B cell (primary cell): ENCODE results near the gene TRIM25. TPM values are rescaled to one million over a fixed set of nuclear protein-coding genes. Genes with fewer than 3 reads are reported as not detected.

Experiments
- ATAC-seq: fragments of 200-7000 bp; cut with Tn5 transposase; one replicate; pipeline ENCODE4 v1.10.0; 2021; ENCODE audit warnings: low read depth, mild to moderate bottlenecking, moderate number of reproducible peaks, moderate library complexity
- CTCF ChIA-PET: fragments of 350-600 bp; sonication (Branson Sonifier 250); formaldehyde crosslinking; loops from one replicate; lab custom pipeline; 2021; ENCODE audit warnings: antibody characterized with exemption, inconsistent platforms; lab: Charles Lee
- POLR2A ChIA-PET: fragments of 350-600 bp; sonication (Branson Sonifier 250); formaldehyde crosslinking; loops from one replicate; lab custom pipeline; 2021; ENCODE audit warnings: antibody characterized with exemption; lab: Charles Lee
- DNase-seq: peaks from one replicate; pipeline ENCODE4 v3.0.0; 2013
- H2AFZ ChIP-seq: 2 replicates; pipeline ENCODE4 v1.6.1; 2012; ENCODE audit warnings: mild to moderate bottlenecking, low read depth, low read length; ENCODE audit not compliant: insufficient read depth, poor library complexity, severe bottlenecking
- H3K27ac ChIP-seq, 2 donors: 1 replicate in 1 of 2; 2 replicates in 1 of 2; pipeline ENCODE4 v1.5.1; 2012 to 2013; ENCODE audit warnings: low read length in 2 of 2, mild to moderate bottlenecking in 2 of 2, moderate library complexity in 1 of 2
- H3K27me3 ChIP-seq, 4 experiments: fragments of 200-600 bp in 1 of 4; sonication (generic) in 1 of 4; replicated peaks in 1 of 4; 1 replicate in 2 of 4; 2 replicates in 2 of 4; pipeline versions ENCODE4 v1.6.1 to v1.7.0; 2013 to 2016; ENCODE audit warnings: low read length in 3 of 4, mild to moderate bottlenecking in 2 of 4, mixed read lengths in 1 of 4, moderate library complexity in 1 of 4; ENCODE audit not compliant: insufficient read depth in 4 of 4, control insufficient read depth in 3 of 4; ENCODE audit errors: control extremely low read depth in 1 of 4
- H3K36me3 ChIP-seq, 2 experiments: replicated peaks in 1 of 2; 1 replicate in 1 of 2; 2 replicates in 1 of 2; pipeline versions ENCODE4 v1.6.1 to v1.7.1; 2013; ENCODE audit warnings: low read length in 1 of 2; ENCODE audit not compliant: insufficient read depth in 2 of 2, control insufficient read depth in 1 of 2; ENCODE audit errors: control extremely low read depth in 1 of 2, extremely low read depth in 1 of 2
- H3K4me1 ChIP-seq, 2 donors: fragments of 200-600 bp in 1 of 2; sonication (generic) in 1 of 2; 1 replicate in 1 of 2; 2 replicates in 1 of 2; pipeline versions ENCODE4 v1.5.1 to v1.6.1; 2013 to 2017; ENCODE audit warnings: low read length in 2 of 2; ENCODE audit not compliant: control insufficient read depth in 2 of 2, insufficient read depth in 2 of 2
- H3K4me2 ChIP-seq: replicated peaks from 2 replicates; pipeline ENCODE3; 2012; ENCODE audit warnings: mild to moderate bottlenecking, low read depth, low read length; ENCODE audit not compliant: poor library complexity, severe bottlenecking
- H3K4me3 ChIP-seq, 5 experiments: fragments of 200-600 bp in 1 of 5; sonication (generic) in 1 of 5; 1 replicate in 3 of 5; 2 replicates in 2 of 5; pipeline versions ENCODE4 v1.5.1 to v1.7.0; 2011 to 2016; ENCODE audit warnings: low read length in 4 of 5, mild to moderate bottlenecking in 4 of 5, low read depth in 2 of 5, control low read depth in 1 of 5, moderate library complexity in 1 of 5; ENCODE audit not compliant: insufficient read depth in 1 of 5; ENCODE audit errors: control extremely low read depth in 1 of 5, extremely low read depth in 1 of 5
- H3K79me2 ChIP-seq: fragments of 200-600 bp; sonication (generic); one replicate; pipeline ENCODE4 v1.6.0; 2016; ENCODE audit warnings: low read length; ENCODE audit not compliant: control insufficient read depth, insufficient read depth
- H3K9ac ChIP-seq: fragments of 200-600 bp; sonication (generic); 2 replicates; pipeline ENCODE4 v1.6.1; 2017; ENCODE audit warnings: mild to moderate bottlenecking, low read length, moderate library complexity
- H3K9me3 ChIP-seq, 3 donors: one replicate each; pipeline versions ENCODE4 v1.6.1 to v1.7.1; 2013; ENCODE audit warnings: low read length in 2 of 3; ENCODE audit not compliant: control insufficient read depth in 2 of 3, insufficient read depth in 1 of 3; ENCODE audit errors: control extremely low read depth in 1 of 3
- H4K20me1 ChIP-seq: 2 replicates; pipeline ENCODE4 v1.6.0; 2012; ENCODE audit warnings: mild to moderate bottlenecking, low read length; ENCODE audit not compliant: insufficient read depth, control insufficient read depth, poor library complexity, severe bottlenecking
- H3K27ac Mint-ChIP-seq: one replicate; pipeline ENCODE4 v1.8.0; 2021; ENCODE audit warnings: mixed read lengths
- H3K27me3 Mint-ChIP-seq: one replicate; pipeline ENCODE4 v1.8.0; 2021; ENCODE audit warnings: mixed read lengths
- H3K4me1 Mint-ChIP-seq: one replicate; pipeline ENCODE4 v1.8.0; 2021; ENCODE audit warnings: mixed read lengths
- H3K4me3 Mint-ChIP-seq: one replicate; pipeline ENCODE4 v1.8.0; 2021; ENCODE audit warnings: mixed read lengths
- H3K9me3 Mint-ChIP-seq: one replicate; pipeline ENCODE4 v1.8.0; 2022; ENCODE audit warnings: mixed read lengths; ENCODE audit not compliant: insufficient read depth
- EZH2 ChIP-seq: IDR thresholded peaks from 2 replicates; pipeline ENCODE4 v1.6.1; 2012; ENCODE audit warnings: borderline replicate concordance, low read depth, mild to moderate bottlenecking, moderate library complexity, low read length; ENCODE audit not compliant: insufficient read depth, poor library complexity, severe bottlenecking
- WGBS: methylation state at CpG from one replicate; pipeline ENCODE4 v1.1.5; 2013; ENCODE audit warnings: missing lambda C conversion rate; ENCODE audit not compliant: insufficient coverage; 5-methylcytosine and 5-hydroxymethylcytosine counted together
- intact Hi-C: fragments of 100-400 bp; cut with micrococcal nuclease; formaldehyde crosslinking; loops from one replicate; pipeline ENCODE4 v1.10.0; 2022
- polyA plus RNA-seq: library from polyadenylated mRNA; depleted of rRNA; stranded (reverse); fragments of >200 nt; gene quantifications from 2 replicates; pipeline ENCODE4 v1.2.3, GENCODE V29; 2012
- total RNA-seq, 2 donors: library from RNA; stranded (reverse); fragments of 120-200 nt in 1 of 2; gene quantifications; 1 replicate in 1 of 2; 2 replicates in 1 of 2; pipeline versions ENCODE4 v1.2.3 to v1.2.4, GENCODE V29; 2013 to 2022
- TF ChIP-seq, protein P1 (sequence below): fragments of 200-600 bp; IDR thresholded peaks from one replicate; pipeline ENCODE4 v1.8.0; 2022; ENCODE audit warnings: antibody characterized with exemption, mild to moderate bottlenecking

Gene TRIM25
- total and polyA plus RNA-seq, 2 donors (not counting 1 experiment from before 2014, with no cell fraction given): 38.5 to 92.4 TPM

DNA sequence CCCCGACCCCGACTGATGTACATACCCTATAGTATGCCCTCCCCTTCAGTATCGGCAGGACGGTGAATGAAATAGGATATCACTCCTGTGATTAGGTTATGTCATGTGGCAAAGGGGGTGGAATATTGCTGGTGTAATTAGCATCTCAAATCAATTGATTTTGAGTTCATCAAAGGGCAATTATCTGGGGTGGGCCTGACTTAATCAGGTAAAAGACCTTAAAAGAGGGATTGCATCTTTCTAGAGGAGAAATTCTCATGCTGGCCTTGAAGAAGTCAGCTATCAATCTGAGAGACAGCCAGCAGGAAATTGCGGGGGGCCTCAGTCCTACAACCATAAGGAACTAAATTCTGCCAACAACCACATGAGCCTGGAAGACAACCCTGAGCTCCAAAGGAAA lies 10.3 kb downstream of the TRIM25 start:
- 100% methylated on average over 1 of the region's 5 CpGs for WGBS
- ATAC-seq (no peak), DNase-seq (no peak)
- H3K4me1 ChIP-seq: peaks cover 14 to 19% of the 10 kb centered on the region in 2 donors
- Mint-ChIP-seq H3K27ac (no peak overlapping the region), H3K4me3 (no peak overlapping the region), H3K27me3 (no peaks in the 10 kb centered on the region), H3K9me3 (no peaks in the 10 kb centered on the region), H3K4me1 (peaks cover 36% of the 10 kb centered on the region)
- no peak overlapping the region for H3K27ac ChIP-seq
- H2AFZ ChIP-seq: no peak overlapping the region
- no peaks in the 10 kb centered on the region for H3K9me3 ChIP-seq
- intact Hi-C loops: no loop called here
- H3K36me3 ChIP-seq: peaks cover 6 to 88% of the 10 kb centered on the region in 2 experiments
- ChIA-PET CTCF (no interaction called here), POLR2A (interaction anchor here (0.5 kb wide), 1 partner anchor 75 kb away, joined by 6 read pairs; no protein-coding TSS in a partner anchor)
- no peak overlapping the region for H3K9ac ChIP-seq
- no peak for TF ChIP-seq EZH2
- TF ChIP-seq, protein P1, sequence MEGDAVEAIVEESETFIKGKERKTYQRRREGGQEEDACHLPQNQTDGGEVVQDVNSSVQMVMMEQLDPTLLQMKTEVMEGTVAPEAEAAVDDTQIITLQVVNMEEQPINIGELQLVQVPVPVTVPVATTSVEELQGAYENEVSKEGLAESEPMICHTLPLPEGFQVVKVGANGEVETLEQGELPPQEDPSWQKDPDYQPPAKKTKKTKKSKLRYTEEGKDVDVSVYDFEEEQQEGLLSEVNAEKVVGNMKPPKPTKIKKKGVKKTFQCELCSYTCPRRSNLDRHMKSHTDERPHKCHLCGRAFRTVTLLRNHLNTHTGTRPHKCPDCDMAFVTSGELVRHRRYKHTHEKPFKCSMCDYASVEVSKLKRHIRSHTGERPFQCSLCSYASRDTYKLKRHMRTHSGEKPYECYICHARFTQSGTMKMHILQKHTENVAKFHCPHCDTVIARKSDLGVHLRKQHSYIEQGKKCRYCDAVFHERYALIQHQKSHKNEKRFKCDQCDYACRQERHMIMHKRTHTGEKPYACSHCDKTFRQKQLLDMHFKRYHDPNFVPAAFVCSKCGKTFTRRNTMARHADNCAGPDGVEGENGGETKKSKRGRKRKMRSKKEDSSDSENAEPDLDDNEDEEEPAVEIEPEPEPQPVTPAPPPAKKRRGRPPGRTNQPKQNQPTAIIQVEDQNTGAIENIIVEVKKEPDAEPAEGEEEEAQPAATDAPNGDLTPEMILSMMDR: no peak
- peaks cover 65% of the 10 kb centered on the region for H4K20me1 ChIP-seq
- H3K27me3 ChIP-seq: no peaks in the 10 kb centered on the region
- no peak overlapping the region for H3K4me2 ChIP-seq
- H3K79me2 ChIP-seq: peaks cover 74% of the 10 kb centered on the region
- H3K4me3 ChIP-seq: no peak overlapping the region

GRCh38 chr17:56902348-56902747 lies 11.5 kb downstream of the TRIM25 start:
- Histone ChIP-seq H3K27ac (no peak overlapping the region), H3K9ac (no peak overlapping the region), H3K4me1 (peaks cover 14 to 18% of the 10 kb centered on the region in 2 donors), H3K79me2 (peaks cover 71% of the 10 kb centered on the region), H3K36me3 (peaks cover 6 to 93% of the 10 kb centered on the region in 2 experiments), H2AFZ (no peak overlapping the region), H3K27me3 (no peaks in the 10 kb centered on the region), H4K20me1 (peaks cover 71% of the 10 kb centered on the region), H3K4me3 (no peak overlapping the region), H3K9me3 (no peaks in the 10 kb centered on the region), H3K4me2 (no peak overlapping the region)
- no peak for DNase-seq
- no peak for TF ChIP-seq EZH2
- TF ChIP-seq, protein P1: no peak
- no peaks in the 10 kb centered on the region for H3K27me3 Mint-ChIP-seq
- whole genome bisulfite sequencing: 100% methylated on average over 3 of the region's 4 CpGs
- ATAC-seq: no peak
- ChIA-PET POLR2A (no interaction called here), CTCF (no interaction called here)
- intact Hi-C loops: no loop called here
- peaks cover 36% of the 10 kb centered on the region for H3K4me1 Mint-ChIP-seq
- H3K9me3 Mint-ChIP-seq: no peaks in the 10 kb centered on the region
- no peak overlapping the region for H3K27ac Mint-ChIP-seq
- no peak overlapping the region for H3K4me3 Mint-ChIP-seq
